HUES64 (cell line): ENCODE data around the gene TEX29.

Source experiments
- H3K27ac ChIP-seq: 2 replicates; pipeline ENCODE4 v1.7.0; 2013; ENCODE audit warnings: low read depth, low read length, inconsistent platforms
- H3K27me3 ChIP-seq: 2 replicates; pipeline ENCODE4 v1.6.1; 2013; ENCODE audit warnings: mild to moderate bottlenecking, low read length; ENCODE audit not compliant: insufficient read depth
- H3K36me3 ChIP-seq: 2 replicates; pipeline ENCODE4 v1.6.1; 2013; ENCODE audit warnings: mild to moderate bottlenecking, low read length; ENCODE audit not compliant: insufficient read depth
- H3K4me1 ChIP-seq: 2 replicates; pipeline ENCODE4 v1.6.1; 2013; ENCODE audit warnings: mild to moderate bottlenecking, low read length, moderate library complexity; ENCODE audit not compliant: insufficient read depth
- H3K4me3 ChIP-seq: 2 replicates; pipeline ENCODE4 v1.5.1; 2013; ENCODE audit warnings: mild to moderate bottlenecking, low read length, moderate library complexity
- H3K9ac ChIP-seq: 2 replicates; pipeline ENCODE4 v1.6.1; 2013; ENCODE audit warnings: mild to moderate bottlenecking, low read depth, low read length
- H3K9me3 ChIP-seq: 2 replicates; pipeline ENCODE4 v1.6.1; 2013; ENCODE audit warnings: low read depth, low read length; ENCODE audit not compliant: insufficient read depth
- WGBS: fragments of 150-250, 120-280 bp; methylation state at CpG from one replicate; pipeline ENCODE4 v1.1.7; 2013; ENCODE audit warnings: missing lambda C conversion rate; 5-methylcytosine and 5-hydroxymethylcytosine counted together

TEX29 gene

DNA sequence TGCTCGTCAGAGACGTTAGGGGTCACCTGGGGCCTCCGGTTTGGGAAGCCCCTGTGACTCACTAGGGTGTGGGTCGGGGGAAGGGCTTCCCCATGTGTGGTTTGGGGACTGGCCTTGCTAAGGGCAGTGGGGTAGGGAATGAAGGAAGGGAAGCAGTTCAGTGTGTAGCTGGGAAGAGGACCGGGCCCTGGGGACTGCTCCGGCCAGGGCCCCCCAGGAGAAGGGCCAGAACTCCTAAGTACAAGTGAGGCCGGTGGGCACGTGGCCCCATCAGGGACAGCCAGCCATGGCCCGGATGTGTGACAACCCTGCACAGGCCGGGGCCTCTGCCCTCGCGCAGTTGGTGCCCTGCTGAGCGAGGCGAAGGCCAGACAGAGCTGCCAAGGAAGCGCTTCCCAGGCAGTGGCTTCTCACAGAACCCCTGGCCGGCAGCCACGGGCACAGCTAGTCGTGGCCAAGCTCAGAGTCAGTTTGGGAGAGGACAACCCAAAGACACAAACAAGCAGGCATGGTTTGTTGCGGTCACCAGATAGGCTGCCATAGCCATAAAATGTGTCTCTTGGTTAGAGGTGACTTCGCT lies 25.7 kb downstream of the TEX29 start:
- Histone ChIP-seq H3K4me1 (no peaks in the 10 kb centered on the region), H3K4me3 (no peak overlapping the region), H3K36me3 (no peaks in the 10 kb centered on the region), H3K27ac (no peak overlapping the region), H3K9ac (no peak overlapping the region), H3K27me3 (no peaks in the 10 kb centered on the region), H3K9me3 (no peaks in the 10 kb centered on the region)
- 91% methylated on average over 20 of the region's 20 CpGs for WGBS

DNA sequence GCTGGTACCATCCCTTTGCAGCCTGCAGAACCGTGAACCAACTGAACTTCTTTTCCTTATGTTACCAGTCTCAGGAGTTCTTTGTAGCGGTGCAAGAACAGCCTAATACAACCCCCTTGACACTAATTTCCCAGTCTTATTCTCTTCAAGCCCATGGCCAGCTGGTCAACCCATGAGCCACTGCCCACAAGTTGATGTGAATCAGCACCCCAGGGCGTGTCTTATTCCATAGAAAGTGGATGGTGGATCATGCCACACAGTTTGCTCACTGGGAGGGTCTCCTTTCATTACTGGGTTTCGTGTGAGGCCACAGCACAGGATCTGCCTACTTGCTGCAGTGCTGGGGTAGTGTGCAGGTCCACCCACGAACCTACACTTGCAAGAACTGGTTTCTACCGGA lies 27.0 kb downstream of the TEX29 start:
- WGBS: 93% methylated on average over 6 of the region's 6 CpGs

DNA sequence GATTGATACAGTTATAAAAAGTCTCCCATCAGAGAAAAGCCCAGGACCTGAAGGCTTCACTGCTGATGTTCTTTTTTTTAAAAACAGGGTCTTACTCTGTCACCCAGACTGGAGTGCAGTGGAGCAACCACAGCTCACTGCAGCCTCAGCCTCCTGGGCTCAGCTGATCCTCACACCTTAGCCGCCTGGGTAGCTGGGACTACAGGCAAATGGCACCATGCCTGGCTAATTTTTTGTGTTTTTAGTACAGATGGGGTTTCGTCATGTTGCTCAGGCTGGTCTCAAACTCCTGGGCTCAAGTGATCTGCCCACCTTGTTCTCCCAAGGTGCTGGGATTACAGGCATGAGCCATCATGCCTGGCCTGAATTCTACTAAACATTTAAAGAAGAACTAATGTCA lies 33.1 kb downstream of the TEX29 start:
- Histone ChIP-seq H3K27me3 (no peaks in the 10 kb centered on the region), H3K9ac (no peak overlapping the region), H3K36me3 (no peaks in the 10 kb centered on the region), H3K4me3 (no peak overlapping the region), H3K27ac (no peak overlapping the region), H3K9me3 (no peaks in the 10 kb centered on the region), H3K4me1 (no peaks in the 10 kb centered on the region)
- 86% methylated on average over 2 of the region's 2 CpGs for WGBS

More for the DNA sequence above, 27.0 kb downstream of the TEX29 start:
- H3K4me1 ChIP-seq: no peaks in the 10 kb centered on the region
- H3K27me3 ChIP-seq: no peaks in the 10 kb centered on the region
- no peak overlapping the region for H3K9ac ChIP-seq
- H3K27ac ChIP-seq: no peak overlapping the region
- no peaks in the 10 kb centered on the region for H3K9me3 ChIP-seq
- H3K4me3 ChIP-seq: no peak overlapping the region
- H3K36me3 ChIP-seq: no peaks in the 10 kb centered on the region

DNA sequence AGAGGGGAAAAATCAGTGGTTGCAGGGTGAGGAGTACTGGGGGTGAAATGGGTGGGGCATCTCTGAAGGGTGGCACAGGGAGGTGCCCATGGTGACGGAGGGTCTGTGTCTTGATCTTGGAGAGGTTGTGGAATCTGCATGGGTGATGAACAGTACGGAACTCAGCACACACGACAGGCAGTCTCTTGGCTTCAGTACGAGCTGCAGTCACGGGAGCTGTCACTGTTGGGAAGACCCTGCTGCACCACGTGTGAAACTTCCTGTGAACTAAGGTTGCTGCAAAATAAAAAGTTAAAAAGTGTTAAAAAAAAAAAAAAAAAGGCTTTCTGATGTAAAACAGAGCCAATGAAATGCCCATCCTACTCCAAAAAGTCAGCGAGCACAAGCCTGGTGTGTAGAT lies 34.3 kb downstream of the TEX29 start:
- peaks cover 3% of the 10 kb centered on the region; the same call in 1 of the 2 replicates for H3K4me1 ChIP-seq
- H3K36me3 ChIP-seq: no peaks in the 10 kb centered on the region
- H3K27me3 ChIP-seq: no peaks in the 10 kb centered on the region
- WGBS: 82% methylated on average over 7 of the region's 7 CpGs
- no peak overlapping the region for H3K4me3 ChIP-seq
- H3K27ac ChIP-seq: no peak overlapping the region
- no peaks in the 10 kb centered on the region for H3K9me3 ChIP-seq
- H3K9ac ChIP-seq: no peak overlapping the region

DNA sequence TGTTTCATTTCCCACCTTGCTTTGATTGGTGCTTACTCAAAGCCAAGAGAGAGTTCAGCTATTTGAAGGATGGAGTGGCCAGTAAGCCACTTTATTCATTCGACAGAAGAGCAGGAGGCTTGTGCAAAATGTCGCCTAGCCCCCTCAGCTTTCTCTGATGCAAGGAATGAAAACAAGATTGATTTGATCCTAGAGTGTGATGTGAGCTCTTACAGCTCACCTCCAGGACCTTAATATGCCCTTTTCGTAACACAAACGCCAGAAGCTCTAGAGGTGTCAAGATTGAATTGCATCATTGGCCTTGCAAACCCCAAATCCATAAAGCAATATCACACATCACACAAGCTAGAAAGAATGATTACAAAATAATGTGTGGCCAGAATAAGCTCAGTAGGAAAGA lies 36.4 kb downstream of the TEX29 start:
- H3K27ac ChIP-seq: no peak overlapping the region
- no peaks in the 10 kb centered on the region for H3K9me3 ChIP-seq
- WGBS: 98% methylated on average over 4 of the region's 4 CpGs
- no peak overlapping the region for H3K4me3 ChIP-seq
- H3K27me3 ChIP-seq: no peaks in the 10 kb centered on the region
- peaks cover 3% of the 10 kb centered on the region; the same call in 1 of the 2 replicates for H3K4me1 ChIP-seq
- no peak overlapping the region for H3K9ac ChIP-seq
- no peaks in the 10 kb centered on the region for H3K36me3 ChIP-seq

DNA sequence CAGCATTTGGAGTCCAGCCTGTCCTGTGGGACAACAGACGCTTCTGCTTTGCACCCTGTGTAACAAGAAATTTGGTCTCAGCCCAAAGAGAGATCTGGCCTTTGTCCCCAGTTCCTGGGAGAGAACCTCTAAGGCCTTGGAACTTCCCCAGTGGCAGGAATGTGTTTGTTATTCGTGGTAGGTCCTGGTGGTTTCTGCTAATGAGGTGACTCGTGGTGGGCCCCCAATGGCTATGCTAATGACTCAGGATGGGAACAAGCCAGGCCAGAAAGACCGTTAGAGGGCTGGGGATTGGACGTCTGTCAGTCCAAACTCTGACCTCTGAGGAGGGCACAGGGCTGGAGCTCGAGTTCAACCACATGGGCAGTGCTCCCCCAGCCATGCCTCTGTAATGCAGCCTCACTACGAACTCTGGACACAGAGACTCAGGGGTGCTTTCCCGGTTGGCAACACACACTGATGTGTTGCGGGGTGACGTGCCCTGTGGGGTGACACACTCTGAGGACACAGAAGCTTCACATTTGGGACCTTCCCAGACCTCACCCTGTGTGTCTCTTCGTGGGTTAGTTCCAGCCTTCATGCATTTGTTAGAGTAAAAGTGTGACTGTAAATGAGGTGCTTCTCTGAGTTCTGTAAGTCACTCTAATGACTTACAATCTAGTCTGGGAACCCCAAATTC lies 38.9 kb downstream of the TEX29 start:
- Histone ChIP-seq H3K4me3 (no peak overlapping the region), H3K27ac (no peak overlapping the region), H3K36me3 (no peaks in the 10 kb centered on the region), H3K4me1 (peaks cover 3% of the 10 kb centered on the region; the same call in 1 of the 2 replicates), H3K27me3 (no peaks in the 10 kb centered on the region), H3K9me3 (no peaks in the 10 kb centered on the region), H3K9ac (no peak overlapping the region)
- 58% methylated on average over 11 of the region's 11 CpGs for WGBS

DNA sequence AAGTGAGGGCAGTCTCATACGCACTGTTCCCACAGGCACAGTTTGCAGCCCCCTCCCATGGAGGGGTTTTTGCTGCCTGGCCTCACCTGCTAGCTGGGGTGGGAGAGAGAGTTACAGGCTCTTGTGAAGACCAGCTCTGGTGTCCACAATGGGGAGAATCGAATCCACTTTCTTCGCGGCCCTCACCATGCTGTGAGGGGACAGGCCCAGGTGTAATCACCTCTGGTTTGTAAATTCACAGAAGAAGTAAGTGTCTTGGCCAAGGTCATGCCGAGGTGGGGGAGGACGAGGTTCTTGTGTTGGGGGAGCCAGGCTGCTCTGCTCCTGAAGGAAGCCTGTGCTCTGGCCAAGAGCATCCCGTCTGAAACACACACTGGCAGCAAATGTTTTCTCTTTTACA lies 39.5 kb downstream of the TEX29 start:
- no peak overlapping the region for H3K27ac ChIP-seq
- no peaks in the 10 kb centered on the region for H3K36me3 ChIP-seq
- H3K4me3 ChIP-seq: no peak overlapping the region
- peaks cover 3% of the 10 kb centered on the region; the same call in 1 of the 2 replicates for H3K4me1 ChIP-seq
- 90% methylated on average over 7 of the region's 7 CpGs for WGBS
- H3K9ac ChIP-seq: no peak overlapping the region
- H3K9me3 ChIP-seq: no peaks in the 10 kb centered on the region
- H3K27me3 ChIP-seq: no peaks in the 10 kb centered on the region

DNA sequence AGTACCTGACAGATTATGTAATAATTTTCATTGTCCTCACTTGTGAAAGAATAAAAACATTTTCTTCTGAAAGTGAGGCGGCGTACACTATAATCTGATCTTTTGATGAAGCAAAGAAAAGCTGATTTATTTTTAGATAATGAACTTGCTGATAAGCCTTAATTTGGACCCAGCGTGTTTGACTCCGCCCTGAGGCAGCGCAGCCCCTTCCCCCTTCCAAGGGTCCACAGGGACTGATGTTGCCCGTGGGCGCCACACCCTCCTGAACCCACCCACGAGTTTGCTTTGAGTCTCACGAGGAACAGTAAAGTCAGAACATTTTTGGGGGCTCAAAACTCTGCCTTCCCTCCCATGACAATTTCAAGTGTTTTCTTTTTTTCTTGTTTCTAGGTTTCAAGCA lies 40.0 kb downstream of the TEX29 start:
- no peaks in the 10 kb centered on the region for H3K27me3 ChIP-seq
- H3K9me3 ChIP-seq: no peaks in the 10 kb centered on the region
- no peak overlapping the region for H3K4me3 ChIP-seq
- no peak overlapping the region for H3K9ac ChIP-seq
- no peaks in the 10 kb centered on the region for H3K36me3 ChIP-seq
- H3K27ac ChIP-seq: no peak overlapping the region
- H3K4me1 ChIP-seq: peaks cover 3% of the 10 kb centered on the region; the same call in 1 of the 2 replicates
- 94% methylated on average over 9 of the region's 9 CpGs for WGBS

DNA sequence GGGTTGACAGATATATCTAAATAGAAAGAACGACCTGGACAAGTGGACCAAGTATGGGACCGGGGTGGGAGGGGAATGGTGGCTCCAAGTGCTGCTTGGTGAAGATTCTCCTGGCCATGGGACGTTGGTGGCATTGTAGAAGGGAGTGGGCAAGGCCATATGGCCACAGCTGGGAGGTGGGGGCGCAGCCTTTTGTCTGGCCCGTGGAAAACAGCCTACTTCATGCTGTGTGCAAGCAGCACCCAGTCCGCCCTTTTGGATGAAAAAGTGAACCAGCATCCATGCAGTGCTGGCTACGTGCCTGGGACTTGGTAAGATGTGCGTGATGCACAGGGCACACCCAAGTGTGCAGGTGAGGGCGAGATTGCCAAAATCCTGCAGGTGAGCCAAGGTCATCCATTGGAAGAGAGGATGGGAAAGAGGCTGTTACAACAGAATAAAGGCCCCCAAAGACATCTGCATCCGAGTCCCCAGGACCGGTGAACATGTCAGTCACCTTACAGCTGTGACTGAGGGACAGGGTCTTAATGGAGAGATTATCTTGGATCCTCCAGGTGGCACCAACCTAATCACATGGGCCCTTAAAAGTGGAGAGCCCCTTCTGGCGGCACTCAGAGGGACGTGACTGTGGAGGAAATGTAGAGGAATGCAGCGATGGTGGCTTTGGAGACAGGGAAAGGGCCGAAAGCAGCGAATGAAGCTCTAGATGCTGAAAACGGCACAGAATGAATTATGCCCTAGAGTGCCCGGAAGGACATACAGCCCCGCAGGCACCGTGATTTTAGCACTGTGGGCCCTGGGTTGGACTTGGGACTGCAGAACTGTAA lies 40.8 kb downstream of the TEX29 start:
- Histone ChIP-seq H3K9me3 (no peaks in the 10 kb centered on the region), H3K27ac (no peak overlapping the region), H3K9ac (no peak overlapping the region), H3K4me1 (peaks cover 3% of the 10 kb centered on the region; the same call in 1 of the 2 replicates), H3K36me3 (no peaks in the 10 kb centered on the region), H3K4me3 (no peak overlapping the region), H3K27me3 (no peaks in the 10 kb centered on the region)
- 92% methylated on average over 20 of the region's 20 CpGs for WGBS

DNA sequence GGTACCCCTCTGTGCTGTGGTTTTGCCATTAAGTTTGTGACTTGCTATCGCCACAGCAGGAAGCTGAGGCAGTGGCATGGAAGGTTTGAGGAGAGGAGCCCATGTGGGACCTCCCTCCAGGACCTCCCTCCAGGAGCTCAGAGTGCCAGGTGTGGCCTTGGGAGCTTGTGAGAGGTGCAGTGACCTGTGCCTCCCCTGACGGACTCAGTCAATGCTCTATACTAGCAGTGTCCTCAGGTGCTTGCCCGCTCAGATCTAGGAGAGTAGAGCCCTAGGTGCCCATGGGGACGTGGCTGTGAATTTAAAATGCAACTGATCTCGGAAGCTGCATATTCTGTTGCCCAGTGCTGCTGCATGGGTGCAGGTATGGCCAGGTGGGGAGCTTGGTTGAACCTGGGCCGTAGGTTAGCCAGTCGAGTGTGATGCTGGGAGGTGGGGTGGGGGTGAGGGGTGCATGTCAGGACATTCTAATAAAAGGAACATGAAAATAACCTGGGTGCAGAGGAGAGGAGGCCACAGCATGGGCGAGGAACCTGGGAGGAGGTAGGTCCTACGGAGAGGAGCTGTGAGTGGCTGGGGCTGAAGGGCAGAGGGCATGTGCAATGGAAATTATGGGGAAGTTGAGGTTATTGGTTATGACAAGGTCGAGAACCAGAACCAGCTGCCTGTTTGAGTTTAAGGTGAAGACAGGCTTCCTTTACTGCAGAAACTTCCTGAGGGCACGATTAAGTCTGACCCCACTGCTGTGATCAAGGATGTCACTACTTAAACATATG lies 41.6 kb downstream of the TEX29 start:
- H3K4me1 ChIP-seq: peaks cover 3% of the 10 kb centered on the region; the same call in 1 of the 2 replicates
- no peak overlapping the region for H3K27ac ChIP-seq
- no peak overlapping the region for H3K4me3 ChIP-seq
- no peaks in the 10 kb centered on the region for H3K9me3 ChIP-seq
- 94% methylated on average over 11 of the region's 11 CpGs for WGBS
- no peak overlapping the region for H3K9ac ChIP-seq
- no peaks in the 10 kb centered on the region for H3K27me3 ChIP-seq
- no peaks in the 10 kb centered on the region for H3K36me3 ChIP-seq
